ENCODE measurements around the gene FSTL4.

Gene FSTL4

GRCh38 chr5:133319244-133319643 is 293.1 kb downstream of the FSTL4 start:
- peaks cover 11% of the 10 kb centered on the region for H3K4me1 ChIP-seq (ENCODE audit: low read depth, poor library complexity, severe bottlenecking)
- no peak for TF ChIP-seq CTCF (conservative IDR thresholded peaks at IDR 0.05; ENCODE audit: low read depth, low read length)
- no peak overlapping the region for H3K9ac ChIP-seq
- H3K4me3 ChIP-seq (IDR thresholded peaks at IDR 0.05; ENCODE audit: insufficient read depth, low read depth, low read length): no peak overlapping the region
- no peaks in the 10 kb centered on the region for H3K36me3 ChIP-seq (ENCODE audit: insufficient read depth)
- H3K27ac ChIP-seq: no peak overlapping the region
- H3K4me2 ChIP-seq: no peak overlapping the region
- no peaks in the 10 kb centered on the region for H3K79me2 ChIP-seq (ENCODE audit: insufficient read depth, low read depth)
- H2AFZ ChIP-seq (ENCODE audit: low read depth): no peak overlapping the region
- no peaks in the 10 kb centered on the region for H4K20me1 ChIP-seq (ENCODE audit: insufficient read depth)
- H3K27me3 ChIP-seq (ENCODE audit: insufficient read depth, low read depth): no peaks in the 10 kb centered on the region

DNA sequence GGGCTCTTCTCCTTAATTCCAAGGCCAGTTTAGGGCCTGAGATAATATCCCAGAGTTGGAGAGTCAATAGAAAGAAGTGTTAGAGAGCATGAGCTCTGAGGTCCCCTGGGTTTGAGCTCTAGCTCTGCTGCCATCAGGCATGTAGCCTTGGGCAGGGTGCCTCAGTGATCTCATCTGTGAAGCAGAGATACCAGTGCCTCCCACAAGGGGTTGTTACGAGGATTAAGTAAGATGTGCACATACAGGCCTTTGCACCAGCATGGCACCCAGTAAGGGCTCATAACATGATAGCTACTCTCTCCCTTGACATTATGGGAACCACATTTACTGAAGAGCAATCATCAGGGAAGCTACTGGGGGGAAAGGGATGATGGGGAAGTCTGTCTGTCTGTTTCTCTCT is 294.8 kb downstream of the FSTL4 start:
- no peak for TF ChIP-seq CTCF (conservative IDR thresholded peaks at IDR 0.05; ENCODE audit: low read depth, low read length)
- H3K27me3 ChIP-seq (ENCODE audit: insufficient read depth, low read depth): no peaks in the 10 kb centered on the region

DNA sequence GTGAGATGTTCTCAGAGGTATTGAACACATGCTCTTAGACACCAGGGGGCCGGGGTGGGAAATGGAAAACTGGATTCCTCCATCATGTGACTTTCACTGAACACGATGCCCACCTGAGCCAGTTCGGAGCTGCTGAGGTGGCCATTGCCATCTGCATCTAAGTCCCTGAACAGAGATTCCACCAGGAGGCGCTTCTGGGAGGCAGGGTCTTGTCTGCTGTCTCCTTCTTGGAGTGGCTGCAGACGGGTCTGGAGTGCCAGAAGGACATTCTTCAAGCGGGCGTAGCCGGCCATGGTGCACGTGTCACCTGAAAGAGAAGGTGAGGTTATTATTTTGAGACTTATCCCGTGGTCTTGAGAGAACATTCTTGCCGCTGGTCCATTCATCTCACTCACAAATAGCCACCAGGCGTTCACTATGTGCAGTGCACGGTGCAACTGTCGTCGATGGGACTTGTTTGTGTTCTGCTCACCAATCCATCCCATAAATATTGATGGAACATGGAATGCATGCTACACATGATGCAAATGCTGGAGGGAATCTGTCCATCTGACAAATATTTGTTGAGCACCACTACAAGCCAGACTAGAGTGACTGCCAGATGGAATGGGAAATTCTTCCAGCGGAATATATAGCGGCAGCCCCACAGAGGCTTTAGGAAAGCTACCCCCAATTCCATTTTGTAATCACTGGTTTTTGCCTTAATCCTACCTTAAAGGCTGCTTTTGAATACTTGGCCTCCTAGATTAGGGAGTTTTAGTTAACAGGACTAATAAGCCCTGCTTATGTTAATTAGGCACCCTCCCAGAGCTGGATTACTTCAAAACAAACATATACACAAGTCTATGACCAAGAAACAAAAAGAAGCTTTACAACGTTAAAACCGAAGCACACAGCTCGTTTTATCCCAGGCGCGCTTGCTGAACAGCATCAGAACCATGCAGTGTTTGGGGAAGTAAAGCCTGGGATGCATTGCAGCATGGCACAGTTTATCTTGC is 295.7 kb downstream of the FSTL4 start:
- no peak overlapping the region for H3K4me2 ChIP-seq
- H3K4me3 ChIP-seq (IDR thresholded peaks at IDR 0.05; ENCODE audit: insufficient read depth, low read depth, low read length): no peak overlapping the region
- H3K27me3 ChIP-seq (ENCODE audit: insufficient read depth, low read depth): no peaks in the 10 kb centered on the region

More for the DNA sequence above, 294.8 kb downstream of the FSTL4 start:
- H4K20me1 ChIP-seq (ENCODE audit: insufficient read depth): no peaks in the 10 kb centered on the region
- H2AFZ ChIP-seq (ENCODE audit: low read depth): no peak overlapping the region
- H3K4me1 ChIP-seq (ENCODE audit: low read depth, poor library complexity, severe bottlenecking): peaks cover 11% of the 10 kb centered on the region
- no peak overlapping the region for H3K4me3 ChIP-seq (IDR thresholded peaks at IDR 0.05; ENCODE audit: insufficient read depth, low read depth, low read length)
- H3K79me2 ChIP-seq (ENCODE audit: insufficient read depth, low read depth): no peaks in the 10 kb centered on the region
- H3K4me2 ChIP-seq: no peak overlapping the region
- H3K9ac ChIP-seq: no peak overlapping the region
- H3K27ac ChIP-seq: no peak overlapping the region
- no peaks in the 10 kb centered on the region for H3K36me3 ChIP-seq (ENCODE audit: insufficient read depth)

GRCh38 chr5:133314086-133314485 is 298.3 kb downstream of the FSTL4 start:
- Histone ChIP-seq H3K9ac (no peak overlapping the region), H3K27me3 (ENCODE audit: insufficient read depth, low read depth) (no peaks in the 10 kb centered on the region), H3K79me2 (ENCODE audit: insufficient read depth, low read depth) (no peaks in the 10 kb centered on the region), H3K36me3 (ENCODE audit: insufficient read depth) (no peaks in the 10 kb centered on the region), H4K20me1 (ENCODE audit: insufficient read depth) (no peaks in the 10 kb centered on the region), H3K4me2 (no peak overlapping the region), H3K4me3 (IDR thresholded peaks at IDR 0.05; ENCODE audit: insufficient read depth, low read depth, low read length) (no peak overlapping the region), H3K27ac (no peak overlapping the region), H3K4me1 (ENCODE audit: low read depth, poor library complexity, severe bottlenecking) (peaks cover 15% of the 10 kb centered on the region), H2AFZ (ENCODE audit: low read depth) (no peak overlapping the region)
- TF ChIP-seq CTCF (conservative IDR thresholded peaks at IDR 0.05; ENCODE audit: low read depth, low read length): no peak

More for the DNA sequence above, 295.7 kb downstream of the FSTL4 start:
- no peaks in the 10 kb centered on the region for H4K20me1 ChIP-seq (ENCODE audit: insufficient read depth)
- no peak overlapping the region for H3K27ac ChIP-seq
- H2AFZ ChIP-seq (ENCODE audit: low read depth): no peak overlapping the region
- H3K4me1 ChIP-seq (ENCODE audit: low read depth, poor library complexity, severe bottlenecking): peaks cover 8% of the 10 kb centered on the region
- H3K36me3 ChIP-seq (ENCODE audit: insufficient read depth): no peaks in the 10 kb centered on the region
- H3K79me2 ChIP-seq (ENCODE audit: insufficient read depth, low read depth): no peaks in the 10 kb centered on the region
- TF ChIP-seq CTCF (conservative IDR thresholded peaks at IDR 0.05; ENCODE audit: low read depth, low read length): no peak
- H3K9ac ChIP-seq: no peak overlapping the region

All from KMS-11 (cell line).